ENCODE measurements around the gene VSNL1. TPM values are rescaled to one million over a fixed set of nuclear protein-coding genes. Genes with fewer than 3 reads are reported as not detected.

VSNL1 gene
- total RNA-seq, 1 donor from 2014 or later, result 2.1 TPM

DNA sequence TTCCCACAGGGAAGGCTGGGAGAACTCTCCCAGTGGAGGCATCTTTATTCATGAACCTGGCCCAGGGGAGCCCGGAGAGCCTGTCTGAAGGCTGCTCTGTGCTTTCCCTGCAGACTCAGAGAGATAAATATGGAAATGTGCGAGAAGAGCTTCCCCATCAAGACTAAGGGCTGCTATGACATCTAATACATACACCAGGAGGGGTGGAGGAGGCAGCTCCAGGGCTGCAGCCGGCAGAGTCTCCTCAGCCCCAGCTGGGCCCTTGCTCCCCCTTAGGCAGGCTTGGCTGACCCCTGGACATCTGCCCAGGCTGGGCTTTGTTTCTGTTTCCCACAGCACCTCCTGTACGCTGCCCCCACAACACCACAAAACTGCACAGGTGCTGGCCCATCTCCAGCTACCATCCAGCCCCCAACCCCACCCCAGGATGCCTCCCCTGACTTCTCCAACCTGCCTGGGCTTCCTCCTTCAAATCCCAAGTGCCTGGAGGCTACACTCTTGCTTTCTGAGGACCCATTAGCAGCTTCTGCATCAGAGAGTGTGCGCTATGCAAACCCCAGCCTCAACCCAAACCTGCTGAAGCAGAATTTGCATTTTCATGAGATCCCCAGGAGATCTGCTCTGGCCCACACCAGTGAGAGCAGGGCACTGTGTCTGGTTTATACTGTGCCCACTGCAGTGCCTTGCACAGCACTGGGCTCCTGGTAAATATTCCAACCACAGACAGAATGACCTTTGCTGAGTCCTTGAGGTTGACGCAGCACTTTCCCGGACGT is 96.8 kb downstream of the VSNL1 start:
- H3K4me1 ChIP-seq (ENCODE audit: control insufficient read depth in 3 of 3, insufficient read depth in 3 of 3, low read length in 3 of 3), result no peaks in the 10 kb centered on the region
- H3K9ac ChIP-seq (ENCODE audit: low read depth in 1 of 3, low read length in 3 of 3), result peak overlapping the region in 1 of 3 donors; percentile 34
- H3K27me3 ChIP-seq (ENCODE audit: control insufficient read depth in 3 of 3, insufficient read depth in 3 of 3, low read length in 3 of 3), result no peaks in the 10 kb centered on the region
- no peaks in the 10 kb centered on the region for H3K36me3 ChIP-seq (ENCODE audit: control insufficient read depth in 3 of 3, insufficient read depth in 3 of 3, low read length in 3 of 3)
- H3K4me3 ChIP-seq (ENCODE audit: low read length in 3 of 3), result no peak overlapping the region
- H3K27ac ChIP-seq (ENCODE audit: low read depth, low read length), result no peak overlapping the region
- H3K9me3 ChIP-seq (ENCODE audit: control insufficient read depth in 3 of 3, low read length in 3 of 3), result no peaks in the 10 kb centered on the region

- H3K9me3 ChIP-seq (ENCODE audit: control insufficient read depth in 3 of 3, low read length in 3 of 3), result no peaks in the 10 kb centered on the region
- H3K36me3 ChIP-seq (ENCODE audit: control insufficient read depth in 3 of 3, insufficient read depth in 3 of 3, low read length in 3 of 3), result no peaks in the 10 kb centered on the region
- no peak overlapping the region for H3K4me3 ChIP-seq (ENCODE audit: low read length in 3 of 3)
- H3K4me1 ChIP-seq (ENCODE audit: control insufficient read depth in 3 of 3, insufficient read depth in 3 of 3, low read length in 3 of 3), result peaks cover under 1 to 6% (median 4%) of the 10 kb centered on the region in 3 donors
- H3K9ac ChIP-seq (ENCODE audit: low read depth in 1 of 3, low read length in 3 of 3), result no peak overlapping the region
- H3K27me3 ChIP-seq (ENCODE audit: control insufficient read depth in 3 of 3, insufficient read depth in 3 of 3, low read length in 3 of 3), result no peaks in the 10 kb centered on the region
- no peak overlapping the region for H3K27ac ChIP-seq (ENCODE audit: low read depth, low read length)
These were observed 97.8 kb downstream of the VSNL1 start for GRCh38 chr2:17638196-17638743.

- no peaks in the 10 kb centered on the region for H3K27me3 ChIP-seq (ENCODE audit: control insufficient read depth in 3 of 3, insufficient read depth in 3 of 3, low read length in 3 of 3)
- no peak overlapping the region for H3K27ac ChIP-seq (ENCODE audit: low read depth, low read length)
- no peaks in the 10 kb centered on the region for H3K36me3 ChIP-seq (ENCODE audit: control insufficient read depth in 3 of 3, insufficient read depth in 3 of 3, low read length in 3 of 3)
- peaks cover 5 to 20% (median 13%) of the 10 kb centered on the region in 3 donors for H3K4me1 ChIP-seq (ENCODE audit: control insufficient read depth in 3 of 3, insufficient read depth in 3 of 3, low read length in 3 of 3)
- H3K9me3 ChIP-seq (ENCODE audit: control insufficient read depth in 3 of 3, low read length in 3 of 3), result no peaks in the 10 kb centered on the region
- no peak overlapping the region for H3K4me3 ChIP-seq (ENCODE audit: low read length in 3 of 3)
- no peak overlapping the region for H3K9ac ChIP-seq (ENCODE audit: low read depth in 1 of 3, low read length in 3 of 3)
These were observed 99.9 kb downstream of the VSNL1 start for GRCh38 chr2:17640406-17640805.

DNA sequence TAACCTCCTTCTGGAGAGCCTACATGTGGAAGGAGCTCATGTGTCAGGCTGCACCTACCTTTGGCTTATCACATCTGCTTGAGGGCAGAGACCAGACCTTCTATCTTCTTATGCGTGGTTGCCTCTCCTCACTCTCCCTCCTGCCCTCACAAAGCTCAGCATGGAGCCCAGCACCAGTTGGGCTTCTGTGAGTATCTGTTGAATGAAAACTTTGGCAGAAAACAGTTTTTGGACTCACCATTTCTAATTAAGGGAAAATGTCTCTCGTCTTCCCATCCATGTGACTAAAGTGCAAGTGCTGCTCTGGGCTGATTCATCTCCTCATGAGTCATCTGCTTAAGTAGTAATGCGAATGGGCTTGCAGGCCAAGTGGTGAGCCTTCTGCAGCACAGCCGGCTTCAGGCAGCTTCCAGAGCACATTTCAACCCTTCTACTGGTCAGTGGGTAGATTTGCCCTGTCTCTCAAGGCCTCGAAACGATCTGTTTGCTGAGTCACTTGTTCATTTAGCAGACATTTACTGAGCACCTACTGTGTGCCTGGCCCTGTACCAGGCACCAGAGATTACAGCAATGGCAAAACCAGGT is 102.6 kb downstream of the VSNL1 start:
- no peaks in the 10 kb centered on the region for H3K9me3 ChIP-seq (ENCODE audit: control insufficient read depth in 3 of 3, low read length in 3 of 3)
- H3K27me3 ChIP-seq (ENCODE audit: control insufficient read depth in 3 of 3, insufficient read depth in 3 of 3, low read length in 3 of 3), result no peaks in the 10 kb centered on the region
- H3K4me1 ChIP-seq (ENCODE audit: control insufficient read depth in 3 of 3, insufficient read depth in 3 of 3, low read length in 3 of 3), result peaks cover 9 to 20% (median 20%) of the 10 kb centered on the region in 3 donors
- H3K4me3 ChIP-seq (ENCODE audit: low read length in 3 of 3), result no peak overlapping the region
- no peak overlapping the region for H3K27ac ChIP-seq (ENCODE audit: low read depth, low read length)
- H3K9ac ChIP-seq (ENCODE audit: low read depth in 1 of 3, low read length in 3 of 3), result no peak overlapping the region
- no peaks in the 10 kb centered on the region for H3K36me3 ChIP-seq (ENCODE audit: control insufficient read depth in 3 of 3, insufficient read depth in 3 of 3, low read length in 3 of 3)

- Histone ChIP-seq H3K9ac (ENCODE audit: low read depth in 1 of 3, low read length in 3 of 3) (peak overlapping the region in 1 of 3 donors; percentile 2), H3K27me3 (ENCODE audit: control insufficient read depth in 3 of 3, insufficient read depth in 3 of 3, low read length in 3 of 3) (no peaks in the 10 kb centered on the region), H3K9me3 (ENCODE audit: control insufficient read depth in 3 of 3, low read length in 3 of 3) (no peaks in the 10 kb centered on the region), H3K36me3 (ENCODE audit: control insufficient read depth in 3 of 3, insufficient read depth in 3 of 3, low read length in 3 of 3) (no peaks in the 10 kb centered on the region), H3K27ac (ENCODE audit: low read depth, low read length) (no peak overlapping the region), H3K4me3 (ENCODE audit: low read length in 3 of 3) (no peak overlapping the region), H3K4me1 (ENCODE audit: control insufficient read depth in 3 of 3, insufficient read depth in 3 of 3, low read length in 3 of 3) (peaks cover 9 to 20% (median 20%) of the 10 kb centered on the region in 3 donors)
These were observed 104.7 kb downstream of the VSNL1 start for GRCh38 chr2:17644997-17645720.

GRCh38 chr2:17646081-17646554 is 105.6 kb downstream of the VSNL1 start:
- Histone ChIP-seq H3K27ac (ENCODE audit: low read depth, low read length) (no peak overlapping the region), H3K27me3 (ENCODE audit: control insufficient read depth in 3 of 3, insufficient read depth in 3 of 3, low read length in 3 of 3) (no peaks in the 10 kb centered on the region), H3K9me3 (ENCODE audit: control insufficient read depth in 3 of 3, low read length in 3 of 3) (no peaks in the 10 kb centered on the region), H3K4me1 (ENCODE audit: control insufficient read depth in 3 of 3, insufficient read depth in 3 of 3, low read length in 3 of 3) (peaks cover 9 to 20% (median 20%) of the 10 kb centered on the region in 3 donors), H3K9ac (ENCODE audit: low read depth in 1 of 3, low read length in 3 of 3) (no peak overlapping the region), H3K4me3 (ENCODE audit: low read length in 3 of 3) (no peak overlapping the region), H3K36me3 (ENCODE audit: control insufficient read depth in 3 of 3, insufficient read depth in 3 of 3, low read length in 3 of 3) (no peaks in the 10 kb centered on the region)

DNA sequence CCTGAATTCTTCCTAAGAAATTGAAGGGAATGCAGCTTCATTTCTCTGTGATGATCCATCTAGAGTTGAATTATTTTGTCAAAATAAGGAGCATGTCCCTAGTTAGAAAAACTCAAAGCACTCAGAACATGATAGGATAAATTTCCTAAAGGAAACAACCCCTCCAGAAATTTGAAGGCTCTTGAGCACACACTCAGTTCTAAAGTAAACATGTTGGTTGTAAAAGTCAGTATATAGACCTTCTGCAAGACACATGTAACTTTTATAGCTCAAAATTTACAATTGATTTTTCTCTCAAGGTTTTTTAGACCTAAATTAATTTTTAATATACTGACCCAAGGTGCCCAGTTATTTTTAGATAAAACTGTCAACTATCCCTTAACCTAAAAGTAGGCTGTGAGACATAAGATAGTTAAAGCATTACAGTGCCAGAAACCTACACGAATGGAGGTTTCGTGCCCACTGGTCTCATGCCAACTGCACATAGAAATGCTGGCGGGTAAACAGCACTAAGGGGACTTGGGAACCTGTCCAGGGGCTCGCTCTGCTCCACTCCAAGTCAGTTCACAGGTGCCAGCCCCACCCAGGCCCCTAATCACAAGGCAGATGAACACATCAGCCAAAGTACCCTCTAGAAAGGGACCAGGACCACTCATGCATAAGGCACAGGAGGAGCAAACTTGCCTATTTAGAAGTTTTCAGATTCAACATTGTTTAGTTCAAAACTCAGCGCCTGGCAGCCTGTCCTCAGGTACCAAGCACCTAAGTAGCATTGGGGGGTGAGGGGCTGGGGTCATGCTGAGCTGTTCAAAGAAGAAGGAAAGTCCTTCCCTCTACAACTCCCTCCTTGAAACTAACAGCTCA is 106.6 kb downstream of the VSNL1 start:
- Histone ChIP-seq H3K9ac (ENCODE audit: low read depth in 1 of 3, low read length in 3 of 3) (no peak overlapping the region), H3K27ac (ENCODE audit: low read depth, low read length) (no peak overlapping the region), H3K9me3 (ENCODE audit: control insufficient read depth in 3 of 3, low read length in 3 of 3) (no peaks in the 10 kb centered on the region), H3K27me3 (ENCODE audit: control insufficient read depth in 3 of 3, insufficient read depth in 3 of 3, low read length in 3 of 3) (no peaks in the 10 kb centered on the region), H3K4me1 (ENCODE audit: control insufficient read depth in 3 of 3, insufficient read depth in 3 of 3, low read length in 3 of 3) (peaks cover 9 to 20% (median 20%) of the 10 kb centered on the region in 3 donors), H3K4me3 (ENCODE audit: low read length in 3 of 3) (no peak overlapping the region), H3K36me3 (ENCODE audit: control insufficient read depth in 3 of 3, insufficient read depth in 3 of 3, low read length in 3 of 3) (no peaks in the 10 kb centered on the region)

DNA sequence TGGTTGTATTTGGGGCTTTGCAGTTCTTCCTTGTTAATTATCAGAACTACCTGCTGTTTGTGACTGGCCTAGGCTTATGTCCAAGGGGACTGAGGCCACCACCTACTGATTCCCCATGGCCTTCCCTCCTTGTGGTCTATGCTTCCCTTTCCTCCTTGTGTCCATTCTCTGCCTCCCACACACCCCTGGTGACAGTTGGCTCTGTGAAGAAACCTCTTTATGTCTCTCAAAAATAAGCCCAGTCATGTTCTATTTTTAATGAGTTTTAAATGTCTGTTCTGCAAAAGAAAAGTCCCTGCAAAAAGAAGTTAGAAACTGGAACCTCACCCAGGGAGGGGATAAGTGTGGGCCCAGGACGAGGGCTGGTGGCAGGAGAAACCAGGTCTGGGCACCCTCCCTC is 108.1 kb downstream of the VSNL1 start:
- H3K9ac ChIP-seq (ENCODE audit: low read depth in 1 of 3, low read length in 3 of 3), result no peak overlapping the region
- H3K4me1 ChIP-seq (ENCODE audit: control insufficient read depth in 3 of 3, insufficient read depth in 3 of 3, low read length in 3 of 3), result peaks cover 6 to 14% (median 12%) of the 10 kb centered on the region in 3 donors
- no peaks in the 10 kb centered on the region for H3K27me3 ChIP-seq (ENCODE audit: control insufficient read depth in 3 of 3, insufficient read depth in 3 of 3, low read length in 3 of 3)
- H3K36me3 ChIP-seq (ENCODE audit: control insufficient read depth in 3 of 3, insufficient read depth in 3 of 3, low read length in 3 of 3), result no peaks in the 10 kb centered on the region
- H3K27ac ChIP-seq (ENCODE audit: low read depth, low read length), result no peak overlapping the region
- no peak overlapping the region for H3K4me3 ChIP-seq (ENCODE audit: low read length in 3 of 3)
- no peaks in the 10 kb centered on the region for H3K9me3 ChIP-seq (ENCODE audit: control insufficient read depth in 3 of 3, low read length in 3 of 3)

GRCh38 chr2:17649026-17649425 is 108.5 kb downstream of the VSNL1 start:
- peaks cover 4 to 12% (median 9%) of the 10 kb centered on the region in 3 donors for H3K4me1 ChIP-seq (ENCODE audit: control insufficient read depth in 3 of 3, insufficient read depth in 3 of 3, low read length in 3 of 3)
- no peaks in the 10 kb centered on the region for H3K9me3 ChIP-seq (ENCODE audit: control insufficient read depth in 3 of 3, low read length in 3 of 3)
- no peaks in the 10 kb centered on the region for H3K27me3 ChIP-seq (ENCODE audit: control insufficient read depth in 3 of 3, insufficient read depth in 3 of 3, low read length in 3 of 3)
- H3K9ac ChIP-seq (ENCODE audit: low read depth in 1 of 3, low read length in 3 of 3), result no peak overlapping the region
- H3K36me3 ChIP-seq (ENCODE audit: control insufficient read depth in 3 of 3, insufficient read depth in 3 of 3, low read length in 3 of 3), result no peaks in the 10 kb centered on the region
- no peak overlapping the region for H3K27ac ChIP-seq (ENCODE audit: low read depth, low read length)
- H3K4me3 ChIP-seq (ENCODE audit: low read length in 3 of 3), result no peak overlapping the region

Data from skeletal muscle tissue (tissue), 4 donors.